ENCODE data around the gene MED29. TPM values are rescaled to one million over a fixed set of nuclear protein-coding genes. Genes with fewer than 3 reads are reported as not detected.

MED29 gene
- total RNA-seq, 1 experiment from 2014 or later, result 42.9 TPM

DNA sequence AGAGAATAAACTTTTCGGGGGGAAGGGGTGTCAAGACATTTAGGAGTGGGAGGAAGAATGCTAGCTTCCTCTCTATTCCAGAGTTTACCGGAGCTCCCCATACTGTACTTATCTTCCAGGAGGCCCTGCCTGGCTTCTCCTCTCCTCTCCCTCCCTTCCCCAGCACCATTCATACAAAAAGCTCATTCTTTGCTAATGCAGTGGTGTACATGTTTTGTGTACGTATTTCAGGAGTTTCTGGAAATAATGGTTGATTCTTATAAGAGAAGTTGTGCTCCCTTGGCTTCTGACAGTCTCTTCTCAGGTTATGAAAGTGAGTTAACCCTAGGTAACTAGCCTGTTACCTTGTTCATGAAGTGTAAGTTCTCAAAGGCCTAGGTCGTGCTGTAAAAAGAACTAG, 41.9 kb upstream of the MED29 start:
- Mint-ChIP-seq H3K27ac (no peak overlapping the region), H3K4me3 (no peak overlapping the region), H3K27me3 (ENCODE audit: low read depth) (no peaks in the 10 kb centered on the region), H3K36me3 (peaks cover 26% of the 10 kb centered on the region), H3K9me3 (no peaks in the 10 kb centered on the region), H3K4me1 (peaks cover 6% of the 10 kb centered on the region)
- ATAC-seq (no peak), DNase-seq (ENCODE audit: low spot score) (no peak)
- TF ChIP-seq ETV6 (CRISPR knock-in tag; IDR thresholded peaks at IDR 0.05) (no peak), ZNF121 (CRISPR knock-in tag; IDR thresholded peaks at IDR 0.05) (no peak)
- TF ChIP-seq, protein P1, sequence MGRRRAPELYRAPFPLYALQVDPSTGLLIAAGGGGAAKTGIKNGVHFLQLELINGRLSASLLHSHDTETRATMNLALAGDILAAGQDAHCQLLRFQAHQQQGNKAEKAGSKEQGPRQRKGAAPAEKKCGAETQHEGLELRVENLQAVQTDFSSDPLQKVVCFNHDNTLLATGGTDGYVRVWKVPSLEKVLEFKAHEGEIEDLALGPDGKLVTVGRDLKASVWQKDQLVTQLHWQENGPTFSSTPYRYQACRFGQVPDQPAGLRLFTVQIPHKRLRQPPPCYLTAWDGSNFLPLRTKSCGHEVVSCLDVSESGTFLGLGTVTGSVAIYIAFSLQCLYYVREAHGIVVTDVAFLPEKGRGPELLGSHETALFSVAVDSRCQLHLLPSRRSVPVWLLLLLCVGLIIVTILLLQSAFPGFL (CRISPR knock-in tag; IDR thresholded peaks at IDR 0.05; ENCODE audit: borderline replicate concordance), result no peak
- CTCF ChIA-PET, result no interaction called here
- POLR2A ChIA-PET, result no interaction called here

DNA sequence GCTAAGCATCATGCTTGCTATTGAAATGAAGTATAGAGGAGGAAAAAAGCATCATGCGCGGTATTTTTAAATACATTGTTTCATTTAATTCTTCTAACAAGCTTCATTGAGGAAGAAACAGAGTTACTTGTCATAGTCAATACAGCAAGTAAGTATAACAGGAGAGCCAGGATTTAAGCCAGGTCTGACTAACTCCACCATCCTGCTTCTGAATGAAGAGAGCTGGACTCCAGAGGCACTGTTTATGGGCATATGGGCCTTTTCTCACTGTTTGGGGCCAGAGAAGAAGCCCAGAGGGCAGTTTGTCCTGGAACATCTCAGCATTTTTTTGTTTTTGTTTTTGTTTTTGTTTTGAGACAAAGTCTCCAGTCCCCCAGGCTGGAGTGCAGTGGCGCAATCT, 41.0 kb upstream of the MED29 start:
- no peak overlapping the region for H3K27ac Mint-ChIP-seq
- H3K36me3 Mint-ChIP-seq, result peaks cover 31% of the 10 kb centered on the region
- DNase-seq (ENCODE audit: low spot score), result no peak
- no peaks in the 10 kb centered on the region for H3K9me3 Mint-ChIP-seq
- no peaks in the 10 kb centered on the region for H3K27me3 Mint-ChIP-seq (ENCODE audit: low read depth)
- ChIA-PET POLR2A (no interaction called here), CTCF (interaction anchor here (1.4 to 1.9 kb wide), 2 partner anchors 8 to 48 kb away, joined by 4 to 7 read pairs; partner anchors contain the start of gene SAMD4B)
- ATAC-seq, result no peak
- H3K4me1 Mint-ChIP-seq, result no peaks in the 10 kb centered on the region
- TF ChIP-seq JUN (CRISPR knock-in tag; IDR thresholded peaks at IDR 0.05) (no peak), ZNF138 (CRISPR knock-in tag; conservative IDR thresholded peaks at IDR 0.05) (no peak), HMGA2 (CRISPR knock-in tag; IDR thresholded peaks at IDR 0.05) (no peak), NFYB (CRISPR knock-in tag; conservative IDR thresholded peaks at IDR 0.05; ENCODE audit: low read depth) (no peak), TEAD1 (CRISPR knock-in tag; IDR thresholded peaks at IDR 0.05) (no peak), CREM (CRISPR knock-in tag; IDR thresholded peaks at IDR 0.05) (no peak), NFE2L1 (CRISPR knock-in tag; IDR thresholded peaks at IDR 0.05) (no peak), NFATC4 (CRISPR knock-in tag; IDR thresholded peaks at IDR 0.05) (no peak), ELF4 (CRISPR knock-in tag; IDR thresholded peaks at IDR 0.05; ENCODE audit: low read depth) (no peak), NR2C2 (CRISPR knock-in tag; IDR thresholded peaks at IDR 0.05) (no peak), SOX15 (CRISPR knock-in tag; IDR thresholded peaks at IDR 0.05) (no peak), KAT7 (CRISPR knock-in tag; IDR thresholded peaks at IDR 0.05; ENCODE audit: borderline replicate concordance) (no peak)
- TF ChIP-seq, protein P2, sequence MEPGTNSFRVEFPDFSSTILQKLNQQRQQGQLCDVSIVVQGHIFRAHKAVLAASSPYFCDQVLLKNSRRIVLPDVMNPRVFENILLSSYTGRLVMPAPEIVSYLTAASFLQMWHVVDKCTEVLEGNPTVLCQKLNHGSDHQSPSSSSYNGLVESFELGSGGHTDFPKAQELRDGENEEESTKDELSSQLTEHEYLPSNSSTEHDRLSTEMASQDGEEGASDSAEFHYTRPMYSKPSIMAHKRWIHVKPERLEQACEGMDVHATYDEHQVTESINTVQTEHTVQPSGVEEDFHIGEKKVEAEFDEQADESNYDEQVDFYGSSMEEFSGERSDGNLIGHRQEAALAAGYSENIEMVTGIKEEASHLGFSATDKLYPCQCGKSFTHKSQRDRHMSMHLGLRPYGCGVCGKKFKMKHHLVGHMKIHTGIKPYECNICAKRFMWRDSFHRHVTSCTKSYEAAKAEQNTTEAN (CRISPR knock-in tag; IDR thresholded peaks at IDR 0.05), result no peak
- TF ChIP-seq, protein P3, sequence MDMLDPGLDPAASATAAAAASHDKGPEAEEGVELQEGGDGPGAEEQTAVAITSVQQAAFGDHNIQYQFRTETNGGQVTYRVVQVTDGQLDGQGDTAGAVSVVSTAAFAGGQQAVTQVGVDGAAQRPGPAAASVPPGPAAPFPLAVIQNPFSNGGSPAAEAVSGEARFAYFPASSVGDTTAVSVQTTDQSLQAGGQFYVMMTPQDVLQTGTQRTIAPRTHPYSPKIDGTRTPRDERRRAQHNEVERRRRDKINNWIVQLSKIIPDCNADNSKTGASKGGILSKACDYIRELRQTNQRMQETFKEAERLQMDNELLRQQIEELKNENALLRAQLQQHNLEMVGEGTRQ (CRISPR knock-in tag; IDR thresholded peaks at IDR 0.05), result no peak
- no peak overlapping the region for H3K4me3 Mint-ChIP-seq

DNA sequence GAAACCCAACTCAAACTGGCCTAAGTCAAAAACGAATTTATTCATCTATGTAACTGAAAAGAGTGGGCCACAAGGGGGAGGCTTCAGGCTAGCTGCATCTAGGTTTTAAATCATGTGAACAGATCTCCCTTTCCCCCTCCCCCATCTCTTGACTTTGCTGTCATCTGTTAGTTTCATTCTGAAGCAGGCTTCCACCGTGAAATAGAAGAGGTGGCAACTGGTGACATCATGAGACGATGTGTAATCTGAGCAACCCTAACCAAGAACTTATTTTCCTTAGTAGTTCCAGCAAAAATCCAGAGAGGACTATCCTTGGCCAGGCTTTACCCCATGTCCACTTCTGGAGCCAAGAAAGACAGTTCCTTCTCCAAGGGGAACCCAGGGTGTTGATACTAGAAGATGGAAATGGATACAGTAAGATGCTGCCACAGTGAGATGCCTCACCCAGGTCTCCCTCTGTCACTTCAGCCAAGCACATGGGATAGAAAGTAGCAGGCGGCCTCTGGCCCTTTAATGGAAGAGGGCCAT, 39.6 kb upstream of the MED29 start:
- ChIA-PET CTCF (interaction anchor here (1.4 to 1.9 kb wide), 2 partner anchors 9 to 46 kb away, joined by 4 to 7 read pairs; partner anchors contain the start of gene SAMD4B), POLR2A (interaction anchor here (0.6 kb wide), 1 partner anchor 20 kb away, joined by 3 read pairs; no protein-coding TSS in a partner anchor)
- Mint-ChIP-seq H3K27me3 (ENCODE audit: low read depth) (no peaks in the 10 kb centered on the region), H3K9me3 (no peaks in the 10 kb centered on the region), H3K36me3 (peaks cover 43% of the 10 kb centered on the region), H3K4me1 (no peaks in the 10 kb centered on the region), H3K27ac (no peak overlapping the region), H3K4me3 (no peak overlapping the region)
- DNase-seq (ENCODE audit: low spot score) (no peak), ATAC-seq (no peak)
- no peak for TF ChIP-seq ZNF396 (CRISPR knock-in tag; IDR thresholded peaks at IDR 0.05; ENCODE audit: borderline replicate concordance)
- TF ChIP-seq, protein P4, sequence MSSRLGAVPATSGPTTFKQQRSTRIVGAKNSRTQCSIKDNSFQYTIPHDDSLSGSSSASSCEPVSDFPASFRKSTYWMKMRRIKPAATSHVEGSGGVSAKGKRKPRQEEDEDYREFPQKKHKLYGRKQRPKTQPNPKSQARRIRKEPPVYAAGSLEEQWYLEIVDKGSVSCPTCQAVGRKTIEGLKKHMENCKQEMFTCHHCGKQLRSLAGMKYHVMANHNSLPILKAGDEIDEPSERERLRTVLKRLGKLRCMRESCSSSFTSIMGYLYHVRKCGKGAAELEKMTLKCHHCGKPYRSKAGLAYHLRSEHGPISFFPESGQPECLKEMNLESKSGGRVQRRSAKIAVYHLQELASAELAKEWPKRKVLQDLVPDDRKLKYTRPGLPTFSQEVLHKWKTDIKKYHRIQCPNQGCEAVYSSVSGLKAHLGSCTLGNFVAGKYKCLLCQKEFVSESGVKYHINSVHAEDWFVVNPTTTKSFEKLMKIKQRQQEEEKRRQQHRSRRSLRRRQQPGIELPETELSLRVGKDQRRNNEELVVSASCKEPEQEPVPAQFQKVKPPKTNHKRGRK (CRISPR knock-in tag; IDR thresholded peaks at IDR 0.05; ENCODE audit: borderline replicate concordance), result no peak
- TF ChIP-seq ZNF232 (CRISPR knock-in tag; IDR thresholded peaks at IDR 0.05), result no peak
- no peak for TF ChIP-seq KAT7 (CRISPR knock-in tag; IDR thresholded peaks at IDR 0.05; ENCODE audit: borderline replicate concordance)
- no peak for TF ChIP-seq MYBL2 (CRISPR knock-in tag; IDR thresholded peaks at IDR 0.05)

Data from WTC11 (cell line).